Activated CD8-positive, alpha-beta memory T cell treated with anti-CD3 and anti-CD28 coated beads, Interleukin-2, amount 50 U/mL, for 24 hours (primary cell): ENCODE data around the gene CLRN3.

Experiments
- DNase-seq: peaks from one replicate; pipeline ENCODE4 v3.0.0-alpha.2; 2020; ENCODE audit errors: extremely low read depth

CLRN3 gene, protein sequence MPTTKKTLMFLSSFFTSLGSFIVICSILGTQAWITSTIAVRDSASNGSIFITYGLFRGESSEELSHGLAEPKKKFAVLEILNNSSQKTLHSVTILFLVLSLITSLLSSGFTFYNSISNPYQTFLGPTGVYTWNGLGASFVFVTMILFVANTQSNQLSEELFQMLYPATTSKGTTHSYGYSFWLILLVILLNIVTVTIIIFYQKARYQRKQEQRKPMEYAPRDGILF

DNA sequence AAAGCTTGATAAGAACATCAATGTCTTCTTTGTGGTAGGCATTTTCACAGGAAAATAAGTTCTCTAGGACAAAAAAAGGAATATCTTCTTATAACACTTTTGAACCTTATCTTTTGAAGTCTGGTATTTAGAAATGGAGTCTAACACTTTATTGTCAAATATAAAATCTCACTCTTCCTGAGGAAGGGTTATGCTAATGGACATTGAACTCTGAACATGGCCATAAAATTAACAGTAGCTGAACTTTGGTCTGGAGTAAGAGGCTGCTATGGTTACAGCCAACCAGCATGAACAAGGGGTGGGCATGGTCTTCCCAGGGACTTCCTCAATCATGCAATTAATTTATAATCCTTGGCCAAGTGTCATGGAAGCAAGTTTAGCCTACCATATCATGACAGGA is at the start of gene CLRN3:
Gene CLRN3, minus strand, starts transcription at position 199 of the 400 bp plus-strand sequence. Its CDS starts 157 bp downstream, at position 42.
- DNase-seq: no peak

DNA sequence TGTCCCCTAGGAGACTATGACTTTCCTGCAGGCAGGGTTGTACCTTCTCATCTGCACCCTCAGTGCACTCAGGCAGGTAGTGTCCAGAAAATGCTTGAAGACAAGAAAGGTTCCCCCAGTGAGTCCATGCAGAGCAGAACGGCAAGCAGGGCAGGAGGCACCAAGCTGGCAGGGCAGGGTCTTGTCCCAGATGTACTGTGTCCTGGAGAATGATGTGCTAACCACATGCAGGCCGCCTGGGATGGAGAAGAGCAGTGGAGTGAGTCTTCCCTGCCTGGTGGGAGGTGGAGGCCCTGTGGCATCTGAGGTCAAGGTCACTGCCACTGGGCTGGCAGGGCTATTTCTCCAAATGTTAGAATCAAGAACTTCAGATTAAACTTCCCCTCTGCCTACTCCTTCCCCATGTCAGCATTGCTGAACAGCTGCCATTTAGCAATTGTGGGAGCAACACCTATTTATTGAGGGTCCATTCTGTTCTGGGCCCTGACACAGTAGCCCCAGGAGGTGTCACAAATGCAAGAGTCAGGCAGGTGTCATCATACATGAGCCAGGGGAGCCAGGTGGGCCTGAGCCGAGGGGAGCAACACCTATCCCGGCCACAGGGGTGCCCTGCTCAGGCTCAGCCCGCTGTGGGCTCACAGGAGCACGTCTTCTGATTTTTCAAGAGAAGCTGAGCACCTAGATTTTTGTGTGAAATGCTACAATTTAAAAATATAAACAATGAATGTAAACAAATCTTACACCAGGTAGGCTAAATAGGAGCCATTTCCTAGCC is 48.3 kb upstream of the CLRN3 start:
- DNase-seq: no peak

DNA sequence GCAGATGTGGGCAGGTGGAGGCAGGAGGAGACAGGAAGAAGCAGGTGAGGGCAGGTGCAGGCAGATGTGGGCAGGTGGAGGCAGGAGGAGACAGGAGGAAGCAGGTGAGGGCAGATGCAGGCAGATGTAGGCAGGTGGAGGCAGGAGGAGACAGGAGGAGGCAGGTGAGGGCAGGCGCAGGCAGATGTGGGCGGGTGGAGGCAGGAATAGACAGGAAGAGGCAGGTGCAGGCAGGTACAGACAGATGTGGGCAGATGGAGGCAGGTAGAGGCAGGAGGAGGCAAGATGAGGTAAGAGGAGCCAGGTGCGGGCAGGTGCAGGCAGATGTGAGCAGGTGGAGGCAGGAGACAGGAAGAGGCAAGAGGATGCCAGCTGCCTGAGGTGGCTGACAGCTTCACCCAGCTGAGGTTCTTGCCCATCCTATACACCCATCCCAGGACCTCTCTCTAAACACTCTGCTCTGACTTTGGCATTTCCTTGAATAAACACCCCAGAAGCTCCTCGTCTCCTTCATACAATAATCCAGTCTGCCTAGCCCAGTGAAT is 47.1 kb upstream of the CLRN3 start:
- no peak for DNase-seq

DNA sequence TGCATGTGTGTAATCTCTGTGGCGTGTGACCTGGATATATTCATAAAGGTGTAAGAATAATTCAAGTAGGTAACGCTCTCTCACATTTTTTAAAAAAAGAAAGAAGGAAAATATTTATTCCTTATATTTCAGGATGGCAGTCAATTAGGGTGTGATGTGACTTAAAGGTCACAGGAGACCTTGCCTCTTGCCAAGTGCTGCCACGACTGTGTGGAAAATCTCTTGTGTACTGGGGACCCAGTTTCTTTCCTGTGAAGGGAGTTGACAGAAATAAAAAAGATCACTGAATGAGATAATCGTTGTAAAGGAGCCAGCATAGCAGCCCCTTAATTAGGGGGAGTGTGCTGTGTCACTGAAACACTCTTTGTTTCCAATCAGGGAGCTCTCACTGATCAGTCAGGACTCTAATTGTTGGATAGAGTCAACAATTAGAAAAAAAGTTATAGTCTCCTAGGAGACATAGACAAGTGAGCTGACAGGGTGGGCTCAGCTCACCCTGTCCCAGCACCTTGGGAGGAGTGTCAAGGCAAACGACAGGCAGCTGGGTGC is 45.2 kb upstream of the CLRN3 start:
- no peak for DNase-seq

DNA sequence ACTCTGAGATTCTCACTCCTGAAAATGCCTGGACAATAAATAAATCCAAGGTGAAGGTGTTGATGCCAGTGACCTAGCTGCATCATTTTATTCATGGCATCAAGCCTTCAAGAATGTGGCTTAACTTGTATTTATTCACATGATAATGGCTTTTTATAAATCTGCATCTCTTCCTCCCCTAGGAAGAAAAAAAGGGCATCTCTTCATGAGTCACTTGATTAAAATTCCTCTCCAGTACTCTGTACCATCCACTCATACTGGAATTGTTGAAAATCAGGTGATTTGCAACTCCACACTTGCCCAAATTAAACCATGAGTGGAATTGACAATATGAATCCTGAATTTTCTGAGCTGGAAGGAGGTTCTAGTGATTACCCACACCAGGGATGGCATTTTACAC is 44.3 kb upstream of the CLRN3 start:
- DNase-seq: no peak

DNA sequence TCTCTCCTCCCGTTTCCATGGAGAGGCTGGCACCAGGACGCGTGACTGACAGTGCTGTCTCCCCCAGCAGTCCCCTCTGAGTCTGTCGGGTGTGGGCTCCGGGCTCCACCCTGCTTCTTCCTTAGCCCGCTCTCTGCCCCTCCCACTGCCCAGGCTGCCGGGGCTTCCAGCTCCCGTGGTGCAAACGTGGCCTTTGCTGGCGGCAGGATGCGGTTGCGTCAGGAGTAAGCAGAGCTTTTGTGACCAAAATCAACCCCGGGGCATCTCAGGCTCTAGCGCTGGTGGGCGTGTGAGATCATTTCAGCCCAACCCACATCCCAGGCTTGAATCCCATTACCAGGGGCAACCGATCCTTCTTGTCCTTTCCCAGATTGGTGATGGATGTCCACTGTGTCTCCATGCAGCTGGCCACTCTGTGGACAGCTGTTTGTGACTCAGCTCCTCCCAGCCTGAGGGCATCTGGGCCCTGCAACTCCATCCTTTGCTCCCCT is 42.4 kb upstream of the CLRN3 start:
- no peak for DNase-seq

DNA sequence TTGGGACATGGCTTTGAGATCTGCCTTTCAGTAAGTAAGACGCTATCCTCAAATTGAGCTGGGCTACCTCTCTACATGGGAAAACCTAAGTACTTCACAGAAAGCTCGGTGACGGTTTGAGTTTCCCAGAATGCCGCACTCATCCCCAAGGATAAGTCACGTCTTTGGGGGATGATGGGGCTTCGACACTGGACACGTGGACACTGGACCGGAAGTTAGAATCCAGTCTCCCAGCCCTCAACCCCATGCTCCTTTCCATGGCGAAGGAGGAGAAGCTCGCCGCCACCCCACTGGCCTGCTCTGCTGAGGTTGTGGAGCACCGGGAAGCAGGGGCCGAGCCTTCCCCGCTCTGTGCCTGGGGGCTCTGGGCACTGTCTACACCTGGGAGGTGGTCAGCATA is 41.6 kb upstream of the CLRN3 start:
- no peak for DNase-seq

DNA sequence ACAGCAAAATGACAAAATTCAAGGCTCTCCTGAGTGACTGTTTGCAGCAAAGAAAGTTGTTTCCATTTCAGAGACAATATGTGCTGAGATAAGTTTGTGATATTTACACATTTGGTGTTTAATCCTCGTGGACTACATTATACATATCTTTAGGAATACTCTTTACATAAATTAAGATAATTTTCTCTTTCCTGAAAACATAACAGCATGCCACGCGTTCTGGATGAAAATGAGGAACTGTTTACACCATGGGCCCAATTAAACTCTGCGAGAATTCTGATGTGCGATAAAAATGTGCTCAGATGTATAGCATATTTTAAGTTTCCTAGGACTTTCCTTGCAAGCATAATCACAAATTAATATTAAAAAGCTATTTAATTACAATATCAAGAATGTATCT is 40.5 kb upstream of the CLRN3 start:
- DNase-seq: no peak

DNA sequence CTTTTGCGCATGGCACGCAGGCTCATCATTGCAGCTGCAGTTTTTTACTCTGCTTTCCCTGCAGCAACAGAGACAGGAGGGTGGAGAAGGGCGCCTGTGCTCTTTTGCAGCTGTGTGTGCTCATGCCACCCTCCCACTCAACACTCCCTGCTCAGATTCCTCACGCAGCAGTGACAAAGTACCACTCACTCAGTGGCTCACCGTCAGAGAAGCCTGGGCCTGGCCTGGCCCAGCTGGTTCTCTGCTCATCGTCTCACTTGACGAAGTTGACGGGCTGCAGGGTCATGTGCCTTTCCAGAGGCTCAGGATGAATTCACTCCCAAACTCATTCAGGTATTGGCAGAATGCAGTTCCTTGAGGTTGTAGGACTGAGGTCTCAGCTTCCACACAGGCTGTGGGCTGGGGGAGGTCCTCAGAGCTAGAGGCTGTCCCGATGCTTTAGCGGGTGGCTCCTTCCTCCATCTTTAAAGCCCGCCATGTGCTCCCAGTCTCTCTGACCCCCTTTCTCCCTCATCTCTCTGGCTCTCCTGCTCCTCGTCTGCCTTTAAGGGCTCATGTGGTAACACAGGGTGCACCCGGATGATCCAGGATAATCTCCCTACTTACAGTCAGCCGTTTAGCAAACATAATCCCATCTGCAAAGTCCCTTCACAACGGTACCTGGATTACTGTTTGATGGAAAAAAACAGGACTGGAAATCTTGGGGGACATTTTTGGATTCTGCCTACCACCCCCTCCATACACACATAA is 40.0 kb upstream of the CLRN3 start:
- DNase-seq: no peak

DNA sequence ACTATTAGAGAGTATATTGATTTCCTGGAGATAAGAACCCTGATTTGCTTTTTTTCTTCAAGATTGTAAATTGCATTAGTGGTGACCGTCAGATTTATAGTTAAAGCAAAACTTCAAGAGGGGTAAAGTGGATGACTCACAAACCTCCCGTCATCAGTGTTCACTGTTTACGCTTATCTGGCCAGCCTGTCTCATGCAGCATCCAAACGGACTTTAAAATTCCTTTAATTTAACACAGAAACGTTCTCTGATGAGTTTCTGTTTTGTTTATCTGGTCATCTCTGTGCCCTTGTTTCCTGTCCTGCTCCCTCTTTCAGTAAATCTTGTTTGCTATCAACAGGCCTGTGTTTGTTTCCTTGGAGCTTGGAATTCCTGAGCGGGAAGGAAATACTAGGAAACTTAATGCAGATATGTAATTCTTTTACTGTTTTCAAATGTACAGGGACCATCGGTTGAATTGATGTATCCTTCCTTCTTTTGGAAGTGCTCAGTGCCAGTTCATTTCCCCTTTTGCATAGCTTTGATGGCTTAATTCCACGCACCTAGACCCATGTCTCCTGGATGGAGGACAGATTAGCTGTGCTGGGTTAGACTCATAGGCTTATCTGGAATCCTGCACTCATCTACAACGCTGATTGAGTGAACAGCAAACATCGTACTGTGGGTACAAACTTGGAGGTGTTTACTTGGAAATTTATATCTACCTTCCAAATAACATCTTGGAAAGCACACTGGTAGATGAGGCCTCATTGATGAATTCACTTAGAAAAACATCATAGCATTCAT is 35.5 kb upstream of the CLRN3 start:
- DNase-seq: no peak

DNA sequence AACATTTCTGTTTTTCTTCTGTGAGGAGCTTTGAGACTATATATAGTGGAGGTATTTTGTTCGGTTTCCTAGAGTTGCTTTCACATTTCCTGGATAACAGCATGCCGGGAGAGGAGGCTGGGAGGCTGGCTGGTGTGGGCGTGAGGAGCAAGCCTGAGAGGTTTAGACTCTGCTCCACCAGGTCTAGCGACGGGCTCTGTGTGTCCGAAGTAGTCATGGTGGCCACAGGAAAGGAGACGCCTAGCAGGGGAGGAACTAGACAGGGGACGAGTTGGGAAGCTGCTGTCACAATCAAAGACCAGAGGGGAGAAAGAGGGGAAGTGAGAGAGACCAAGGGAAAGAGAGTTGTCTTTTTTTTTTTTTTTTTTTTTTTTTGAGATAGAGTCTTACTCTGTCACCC is 33.7 kb upstream of the CLRN3 start:
- no peak for DNase-seq

DNA sequence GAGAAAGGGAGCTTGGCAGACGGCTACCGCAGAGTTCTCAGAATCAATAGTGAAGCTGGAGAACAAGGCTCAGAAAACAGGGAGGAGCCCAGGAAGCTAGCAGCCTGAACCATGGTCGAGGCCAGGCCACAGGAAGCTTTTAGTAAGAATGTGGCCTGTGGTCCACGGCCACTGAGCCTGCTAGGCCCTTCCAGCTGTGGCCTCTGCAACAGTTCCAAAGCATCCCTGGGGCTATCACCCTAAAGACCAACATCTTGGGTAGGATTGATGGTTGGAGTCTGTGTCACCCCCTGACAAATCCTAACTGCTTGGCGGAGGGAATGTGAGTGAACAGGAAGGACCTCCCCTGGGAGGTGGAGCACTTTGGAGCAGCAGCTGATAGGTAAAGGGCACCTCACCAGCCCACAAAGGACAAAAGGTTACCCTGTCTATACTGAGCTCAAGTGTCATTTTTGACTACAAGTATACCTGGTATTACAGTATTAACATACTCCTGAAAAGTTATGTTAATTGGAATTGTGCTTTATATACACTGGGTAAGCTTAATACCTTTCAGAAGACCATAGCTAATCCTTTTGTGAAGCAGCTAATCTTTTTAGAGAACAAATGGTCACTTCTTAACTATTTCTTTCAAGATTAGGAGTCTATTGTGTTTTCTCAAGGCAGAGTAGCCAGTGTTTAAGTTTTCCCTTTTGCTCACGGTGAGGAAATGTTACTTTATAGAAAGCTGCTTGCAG is 32.9 kb upstream of the CLRN3 start:
- DNase-seq: no peak

DNA sequence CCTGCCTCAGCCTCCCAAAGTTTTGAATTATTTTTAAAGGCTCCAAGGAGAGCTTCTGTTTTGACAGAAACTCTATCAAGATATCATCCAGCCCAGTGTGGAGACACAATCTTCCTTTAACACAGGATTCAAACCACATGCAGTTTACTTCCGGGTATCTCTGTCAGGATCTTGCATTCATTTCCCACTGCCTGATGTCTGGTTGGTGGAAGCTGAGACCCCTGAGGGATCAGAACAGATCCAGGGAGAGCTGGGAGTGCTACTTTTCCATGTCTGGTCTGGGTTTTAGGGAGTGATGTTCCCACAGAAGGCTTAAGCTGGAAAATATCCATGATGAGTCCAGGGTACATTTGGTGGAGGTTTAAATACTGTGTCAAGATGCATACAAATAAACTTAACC is 30.9 kb upstream of the CLRN3 start:
- DNase-seq: no peak

DNA sequence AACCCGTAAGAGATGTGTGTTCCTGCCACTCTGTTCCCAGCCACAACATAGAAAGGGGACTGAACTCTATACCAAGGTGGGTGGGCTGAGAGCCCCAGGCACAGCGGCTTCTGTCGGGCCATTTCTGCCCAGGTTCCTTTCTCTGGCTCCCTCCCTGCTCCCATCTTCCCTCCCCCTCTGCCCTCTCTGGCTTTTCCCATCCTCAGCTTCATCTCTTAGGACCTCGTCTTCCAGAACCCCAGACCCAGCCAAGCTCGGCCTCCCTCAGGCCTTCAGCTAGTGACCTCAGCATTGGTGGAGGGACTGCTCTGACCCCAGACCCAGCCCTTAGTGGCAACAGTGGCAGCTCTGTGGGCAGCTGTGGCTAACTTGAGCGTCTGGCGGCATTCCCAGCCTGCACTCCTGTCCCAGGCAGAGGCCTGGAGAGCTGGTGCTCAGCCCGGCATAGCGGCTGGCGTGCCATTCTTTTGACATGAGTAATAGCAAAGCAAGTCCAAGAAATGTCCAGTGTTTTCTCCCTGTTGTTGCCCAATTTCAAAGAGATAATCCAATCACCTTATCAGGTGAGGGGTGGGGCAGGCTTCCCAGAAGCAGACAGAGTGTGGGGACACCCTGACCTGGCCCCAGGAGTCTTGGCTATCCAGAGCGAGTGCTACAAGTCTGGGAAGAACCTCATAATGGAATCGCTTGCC is 30.1 kb upstream of the CLRN3 start:
- DNase-seq: no peak

DNA sequence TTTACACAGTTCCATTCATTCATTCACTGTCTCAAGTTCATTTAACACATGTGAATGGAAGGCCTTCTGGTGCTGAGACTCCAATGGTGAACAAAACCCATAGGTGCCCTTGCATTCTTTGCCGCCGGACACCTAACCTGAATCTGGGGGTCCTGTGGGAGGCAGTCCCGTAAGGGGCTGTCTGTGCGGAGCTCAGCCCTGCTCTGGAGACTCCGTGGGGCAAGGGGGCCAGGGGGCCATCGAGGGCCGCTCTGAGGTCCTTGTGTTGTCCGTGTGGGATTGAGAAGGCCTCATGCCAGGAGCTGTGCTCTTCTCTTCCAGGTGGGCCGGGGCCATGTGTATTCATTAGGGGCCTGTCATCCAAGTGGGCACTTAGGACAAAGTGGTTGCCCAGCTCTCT is 29.5 kb upstream of the CLRN3 start:
- DNase-seq: no peak

DNA sequence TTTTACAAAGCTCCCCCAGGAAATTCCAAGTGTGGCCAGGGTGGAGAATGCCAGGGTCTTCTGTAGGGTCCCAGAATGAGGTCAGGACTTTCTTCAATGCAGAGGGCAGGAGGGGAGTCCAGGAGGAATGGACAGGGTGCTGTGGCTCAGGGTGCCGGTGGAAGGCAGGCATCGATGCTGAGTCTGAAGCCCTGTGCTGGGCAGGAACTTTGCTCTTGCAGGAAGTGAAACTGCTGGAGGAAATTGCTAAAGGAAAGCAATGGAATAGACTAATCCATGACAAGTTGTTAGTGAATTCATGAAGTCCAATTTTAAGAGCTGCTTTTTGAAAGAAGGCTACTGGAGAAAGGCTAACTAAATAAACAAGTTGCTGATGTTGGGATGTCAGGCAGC is 29.0 kb upstream of the CLRN3 start:
- no peak for DNase-seq

DNA sequence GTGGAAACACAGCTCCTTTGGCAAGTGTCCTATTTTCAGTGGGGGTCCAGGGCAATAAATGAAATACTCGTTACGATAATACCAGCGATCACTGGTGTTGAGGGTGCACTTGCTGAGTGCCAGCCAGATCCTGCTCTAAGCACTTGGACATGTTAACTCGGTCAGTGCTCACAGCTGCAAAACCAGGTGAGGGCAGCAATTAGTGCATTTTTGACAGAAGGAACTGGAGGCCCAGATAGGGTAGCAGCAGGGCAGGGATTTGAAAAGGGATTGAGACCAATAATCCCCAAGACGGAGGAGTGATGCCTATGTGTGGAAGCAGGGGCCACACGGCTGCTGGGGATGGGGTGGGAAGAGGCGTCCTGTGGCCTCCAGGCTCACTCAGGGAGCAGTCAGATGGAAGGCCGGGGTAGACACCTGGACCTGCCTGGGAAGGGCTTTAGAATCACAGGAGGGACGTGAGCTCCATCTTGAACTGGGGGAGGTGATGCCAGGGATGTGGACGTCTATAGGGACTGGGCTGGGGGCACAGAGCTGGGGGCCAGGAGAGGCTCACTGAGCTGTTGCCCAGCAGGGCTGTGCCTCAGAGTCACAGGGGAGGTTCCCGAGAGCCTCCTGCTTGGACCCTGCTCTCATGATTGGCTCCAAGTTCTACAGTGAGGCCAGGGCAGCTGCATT is 28.5 kb upstream of the CLRN3 start:
- no peak for DNase-seq

DNA sequence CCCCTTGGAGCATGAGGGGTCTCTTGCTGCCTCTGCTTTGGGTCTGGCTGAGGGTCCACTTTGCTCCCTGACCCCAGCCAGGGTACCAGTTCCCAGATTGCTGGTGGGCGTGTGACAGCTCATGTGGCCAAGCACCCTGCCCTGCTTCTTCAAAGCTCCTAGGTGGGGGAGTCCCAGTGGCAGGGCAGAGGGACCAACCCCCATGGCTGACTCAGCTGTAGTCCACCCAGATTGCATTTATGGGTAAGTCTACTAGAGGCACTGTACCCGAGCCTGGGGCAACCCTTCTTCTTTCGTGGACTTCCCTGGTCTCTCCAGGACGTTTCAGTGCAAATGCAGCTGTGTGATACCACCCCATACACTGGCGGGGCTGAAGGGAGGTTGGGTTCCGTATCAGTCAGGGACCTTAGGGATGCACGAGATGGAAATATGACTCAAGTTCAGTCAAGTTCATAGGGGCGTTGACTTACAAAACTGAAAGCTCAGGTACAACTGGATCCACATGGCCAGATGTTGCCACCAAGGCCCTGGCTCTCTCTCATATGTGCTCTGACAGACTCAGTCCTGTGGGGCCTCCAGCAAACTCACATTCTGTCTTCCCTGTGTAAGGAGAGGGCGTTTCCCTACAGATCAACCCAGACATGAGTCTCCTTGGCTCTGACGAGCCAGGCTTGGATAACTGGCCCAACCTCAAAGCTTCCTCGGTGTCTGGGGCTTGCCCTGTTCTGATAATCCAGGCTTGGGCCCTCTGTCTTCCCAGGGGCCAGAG is 27.7 kb upstream of the CLRN3 start:
- no peak for DNase-seq
